22Rv1 (cell line): ENCODE data around the gene PPT2.
A peak's percentile ranks its signal among the peaks of the same experiment; 100 is the strongest.

Source experiments
- H3K27ac ChIP-seq: fragments of 450-650 bp; 2 replicates; pipeline ENCODE4 v1.5.1; 2017
- ZFX ChIP-seq: fragments of 450-650 bp; IDR thresholded peaks from 2 replicates; pipeline ENCODE4 v1.6.1; 2017; ENCODE audit warnings: antibody characterized with exemption, borderline replicate concordance
- TF ChIP-seq, protein P1 (sequence below): fragments of 450-650 bp; IDR thresholded peaks from 2 replicates; pipeline ENCODE4 v1.5.1; 2017; ENCODE audit warnings: mild to moderate bottlenecking

Gene PPT2

DNA sequence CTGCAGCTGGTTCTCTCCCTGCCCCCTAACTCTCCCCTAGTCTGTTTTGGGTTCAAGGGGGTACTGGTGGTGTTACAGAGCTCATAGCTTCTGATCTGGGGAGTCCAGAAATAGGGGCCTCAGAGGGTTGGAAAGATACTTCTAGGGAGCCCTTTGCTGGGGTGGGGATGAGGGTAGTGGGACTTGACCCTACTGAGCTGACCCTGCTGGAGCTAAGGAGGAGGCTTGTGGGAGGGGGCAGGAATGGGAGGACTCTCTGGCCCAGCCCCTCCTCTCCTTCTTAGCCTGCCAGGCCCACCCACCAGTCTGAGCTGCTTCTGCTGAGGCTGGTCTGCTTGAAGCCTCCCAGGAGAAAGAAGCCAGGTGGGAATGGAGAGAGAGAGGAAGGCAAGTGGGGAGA, 10.4 kb downstream of the PPT2 start, which contains the start of gene EGFL8:
Gene EGFL8 (plus strand): TSS at position 301 of the 400 bp plus-strand sequence. CDS start 1,571 bp downstream, outside the sequence.
- H3K27ac ChIP-seq, result no peak within 1 kb of the TSS
- TF ChIP-seq, protein P1, sequence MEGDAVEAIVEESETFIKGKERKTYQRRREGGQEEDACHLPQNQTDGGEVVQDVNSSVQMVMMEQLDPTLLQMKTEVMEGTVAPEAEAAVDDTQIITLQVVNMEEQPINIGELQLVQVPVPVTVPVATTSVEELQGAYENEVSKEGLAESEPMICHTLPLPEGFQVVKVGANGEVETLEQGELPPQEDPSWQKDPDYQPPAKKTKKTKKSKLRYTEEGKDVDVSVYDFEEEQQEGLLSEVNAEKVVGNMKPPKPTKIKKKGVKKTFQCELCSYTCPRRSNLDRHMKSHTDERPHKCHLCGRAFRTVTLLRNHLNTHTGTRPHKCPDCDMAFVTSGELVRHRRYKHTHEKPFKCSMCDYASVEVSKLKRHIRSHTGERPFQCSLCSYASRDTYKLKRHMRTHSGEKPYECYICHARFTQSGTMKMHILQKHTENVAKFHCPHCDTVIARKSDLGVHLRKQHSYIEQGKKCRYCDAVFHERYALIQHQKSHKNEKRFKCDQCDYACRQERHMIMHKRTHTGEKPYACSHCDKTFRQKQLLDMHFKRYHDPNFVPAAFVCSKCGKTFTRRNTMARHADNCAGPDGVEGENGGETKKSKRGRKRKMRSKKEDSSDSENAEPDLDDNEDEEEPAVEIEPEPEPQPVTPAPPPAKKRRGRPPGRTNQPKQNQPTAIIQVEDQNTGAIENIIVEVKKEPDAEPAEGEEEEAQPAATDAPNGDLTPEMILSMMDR, result no peak

DNA sequence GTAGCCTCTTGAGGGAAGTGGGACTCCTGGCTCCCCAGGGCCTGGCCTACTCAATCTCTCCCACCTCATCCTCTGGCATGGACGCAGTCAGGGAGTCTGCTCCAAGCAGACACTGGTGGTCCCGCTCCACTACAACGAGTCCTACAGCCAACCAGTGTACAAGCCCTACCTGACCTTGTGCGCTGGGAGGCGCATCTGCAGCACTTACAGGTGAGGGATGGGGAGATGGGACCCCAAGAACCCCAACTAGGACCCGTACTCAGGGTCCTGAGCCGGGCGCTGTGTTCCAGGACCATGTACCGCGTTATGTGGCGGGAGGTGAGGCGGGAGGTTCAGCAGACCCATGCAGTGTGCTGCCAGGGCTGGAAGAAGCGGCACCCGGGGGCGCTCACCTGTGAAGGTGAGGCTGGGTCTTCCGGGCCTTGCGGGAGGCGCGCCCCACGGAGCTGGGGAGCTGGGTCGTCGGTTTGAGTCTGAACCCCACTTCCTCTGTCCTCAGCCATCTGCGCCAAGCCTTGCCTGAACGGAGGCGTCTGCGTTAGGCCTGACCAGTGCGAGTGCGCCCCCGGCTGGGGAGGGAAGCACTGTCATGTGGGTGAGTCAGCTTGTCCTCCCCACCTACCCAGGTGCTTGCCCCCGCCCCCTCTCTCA, 12.6 kb downstream of the PPT2 start:
- peak overlapping the region; percentile 35; the same call in 1 of the 2 replicates for H3K27ac ChIP-seq
- TF ChIP-seq ZFX, result no peak
- TF ChIP-seq, protein P1, result peak; percentile 22; the same call in 1 of the 2 replicates

DNA sequence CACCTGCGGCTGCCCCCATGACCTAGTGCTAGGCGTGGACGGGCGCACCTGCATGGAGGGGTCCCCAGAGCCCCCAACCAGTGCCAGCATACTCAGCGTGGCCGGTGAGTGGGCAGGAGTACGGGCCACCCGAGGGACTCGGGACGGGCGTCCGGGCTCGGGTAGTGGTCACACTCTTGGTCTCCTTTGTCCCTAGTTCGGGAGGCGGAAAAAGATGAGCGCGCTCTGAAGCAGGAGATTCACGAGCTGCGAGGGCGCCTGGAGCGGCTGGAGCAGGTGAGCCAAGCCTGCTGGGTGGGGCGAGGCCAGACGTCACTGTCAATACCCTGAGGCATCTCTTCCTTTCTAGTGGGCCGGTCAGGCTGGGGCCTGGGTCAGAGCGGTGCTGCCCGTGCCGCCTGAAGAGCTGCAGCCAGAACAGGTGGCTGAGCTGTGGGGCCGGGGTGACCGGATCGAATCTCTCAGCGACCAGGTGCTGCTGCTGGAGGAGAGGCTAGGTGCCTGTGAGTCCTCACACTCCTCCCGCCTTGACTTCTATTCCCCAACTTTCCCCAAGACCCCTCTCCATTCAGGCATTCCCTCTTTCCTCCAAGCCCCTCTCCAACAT, 13.3 kb downstream of the PPT2 start:
- peak overlapping the region; percentile 35 for H3K27ac ChIP-seq
- TF ChIP-seq ZFX, result no peak
- TF ChIP-seq, protein P1, result no peak

DNA sequence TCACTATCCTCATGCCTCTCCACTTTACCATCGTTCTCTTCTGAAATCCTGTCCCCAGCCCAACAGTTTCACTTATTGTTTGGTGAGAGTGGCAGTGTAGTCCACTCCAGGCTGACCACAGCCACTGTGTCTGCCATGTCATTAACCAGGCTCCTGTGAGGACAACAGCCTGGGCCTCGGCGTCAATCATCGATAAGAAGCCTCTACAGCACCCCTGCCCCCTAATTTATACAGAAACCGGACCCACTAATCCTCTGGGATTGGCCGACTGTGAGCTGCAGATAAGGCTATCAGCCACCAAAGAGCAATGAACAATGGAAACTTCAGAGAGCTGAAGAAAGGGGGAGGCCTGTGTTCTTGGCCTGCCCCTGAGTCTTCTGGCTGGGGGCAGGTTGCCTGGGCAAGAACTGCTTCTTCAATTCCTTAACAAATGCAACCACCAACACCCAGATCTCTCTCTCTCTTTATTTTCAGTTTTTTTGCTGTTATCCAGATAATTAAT, 13.9 kb downstream of the PPT2 start:
- TF ChIP-seq ZFX, result no peak
- TF ChIP-seq, protein P1, result no peak
- H3K27ac ChIP-seq, result peak overlapping the region; percentile 35

DNA sequence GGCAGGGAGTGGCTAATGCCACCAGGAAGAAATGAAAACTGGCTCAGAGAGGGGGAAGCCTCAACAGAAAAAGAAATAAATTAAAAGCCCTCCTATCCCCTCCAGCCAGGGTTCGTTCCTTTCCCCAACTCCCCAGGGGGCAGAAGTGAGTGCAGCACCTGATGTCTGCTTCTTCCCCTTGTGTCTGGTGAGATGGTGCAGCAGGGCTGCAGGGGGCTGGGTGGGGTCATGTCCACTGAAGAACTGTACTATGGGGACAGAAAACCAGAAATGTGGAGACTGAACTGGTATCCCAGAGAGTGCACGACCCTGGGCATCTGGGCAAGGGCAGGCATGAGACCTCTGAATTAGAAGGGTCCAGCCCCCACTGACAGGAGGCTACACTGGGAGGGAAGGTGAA, 14.4 kb downstream of the PPT2 start:
- TF ChIP-seq, protein P1, result no peak
- TF ChIP-seq ZFX, result no peak
- peak overlapping the region; percentile 35 for H3K27ac ChIP-seq

DNA sequence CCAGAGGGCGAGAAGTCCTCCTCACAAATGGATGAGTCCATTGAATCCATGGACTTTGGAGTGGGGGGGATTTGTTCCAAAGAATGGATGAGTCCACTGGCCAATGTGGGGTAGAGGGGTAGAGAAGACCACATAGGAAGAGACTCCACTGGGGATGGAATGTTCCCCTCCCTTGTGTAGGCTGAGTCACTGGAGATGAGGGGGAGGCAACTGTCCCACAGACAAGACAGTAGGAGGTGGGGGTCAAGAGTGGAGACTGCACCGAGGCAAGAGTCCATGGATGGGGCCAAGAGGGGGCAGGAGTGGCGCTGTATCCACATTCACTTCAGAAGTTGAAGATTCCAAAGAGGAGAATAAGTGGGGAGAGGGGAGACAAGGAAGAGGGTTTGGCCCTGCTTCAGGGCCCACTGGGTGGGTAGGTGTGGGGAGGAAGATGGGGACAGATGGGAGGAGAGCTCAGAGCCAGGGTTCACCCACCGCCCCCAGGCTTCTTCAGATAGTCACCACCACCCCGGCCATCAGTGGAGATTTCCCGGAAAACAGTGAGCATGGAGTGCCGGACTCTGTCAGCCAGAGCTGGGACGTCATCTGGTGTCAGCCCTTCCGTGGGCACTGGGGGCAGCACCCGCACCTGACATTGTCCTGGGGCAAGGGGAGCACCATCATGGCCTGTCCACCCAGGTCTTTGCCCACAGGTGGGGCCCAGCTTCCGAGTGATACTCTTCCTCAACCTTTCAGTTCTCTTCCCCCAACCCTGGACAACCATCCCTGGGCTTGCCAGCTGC, 15.1 kb downstream of the PPT2 start:
- TF ChIP-seq, protein P1, result no peak
- no peak for TF ChIP-seq ZFX
- 0 out of 2 replicates have a peak overlapping the region, but pooled peaks have one; percentile 35 for H3K27ac ChIP-seq
